Measurements from ENCODE around the gene RAP1GAP. TPM values are rescaled to one million over a fixed set of nuclear protein-coding genes. Genes with fewer than 3 reads are reported as not detected.

RAP1GAP gene
- polyA plus RNA-seq, 3 donors, result 0.04 TPM; not detected in 2

DNA sequence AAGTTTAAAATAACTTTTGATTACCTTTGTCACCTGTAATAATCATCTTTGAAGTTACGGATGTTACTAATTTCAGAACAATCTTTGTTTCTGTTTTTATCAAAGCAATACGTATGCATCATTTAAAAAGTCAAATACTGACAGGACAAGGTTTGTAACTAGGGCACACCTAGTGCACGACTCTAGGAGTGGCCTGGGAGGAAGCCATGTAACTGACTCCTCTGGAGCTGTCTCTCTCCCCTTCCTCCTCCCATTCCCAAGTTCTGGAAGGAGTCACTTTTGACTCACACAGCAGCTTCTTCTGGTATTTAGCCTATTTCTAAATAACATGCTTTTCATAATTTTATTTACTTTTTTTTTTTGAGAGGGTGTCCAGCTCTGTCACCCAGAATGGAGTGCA lies 11.8 kb upstream of the RAP1GAP start:
- intact Hi-C loops (cut with micrococcal nuclease), result no loop called here
- Mint-ChIP-seq H3K4me1 (no peaks in the 10 kb centered on the region), H3K27me3 (ENCODE audit: low read depth in 3 of 3) (peaks cover 0 to 3% (median 1%) of the 10 kb centered on the region in 3 donors), H3K27ac (no peak overlapping the region), H3K9me3 (no peaks in the 10 kb centered on the region), H3K4me3 (no peak overlapping the region), H3K36me3 (peaks cover 81 to 97% of the 10 kb centered on the region in 2 donors)
- Histone ChIP-seq H3K4me3 (replicated peaks in 1 of 3; ENCODE audit: low read depth in 2 of 3, low read length in 3 of 3) (no peak overlapping the region), H3K27ac (ENCODE audit: low read depth in 1 of 2, low read length in 2 of 2) (no peak overlapping the region), H2AFZ (ENCODE audit: insufficient read depth, low read depth, low read length, poor library complexity, severe bottlenecking) (no peak overlapping the region), H3K36me3 (replicated peaks in 1 of 2; ENCODE audit: control insufficient read depth in 1 of 2, insufficient read depth in 2 of 2, low read length in 2 of 2) (peaks cover 57 to 93% of the 10 kb centered on the region in 2 donors), H3K9me3 (replicated peaks in 1 of 2; ENCODE audit: control insufficient read depth in 1 of 2, insufficient read depth in 1 of 2, low read length in 2 of 2) (no peaks in the 10 kb centered on the region), H3K27me3 (ENCODE audit: control insufficient read depth in 2 of 2, insufficient read depth in 2 of 2, low read length in 2 of 2) (no peaks in the 10 kb centered on the region), H3K4me1 (ENCODE audit: control insufficient read depth in 1 of 2, insufficient read depth in 2 of 2, low read length in 2 of 2) (no peaks in the 10 kb centered on the region), H4K20me1 (ENCODE audit: insufficient read depth, low read length) (peaks cover 4% of the 10 kb centered on the region), H3K4me2 (replicated peaks; ENCODE audit: extremely low read depth, low read length, poor library complexity, severe bottlenecking) (no peak overlapping the region), H3K9ac (ENCODE audit: insufficient read depth, low read length, poor library complexity, severe bottlenecking) (no peak overlapping the region), H3K79me2 (ENCODE audit: insufficient read depth, low read length) (no peaks in the 10 kb centered on the region)
- WGBS (ENCODE audit: insufficient coverage), result 79% methylated on average over 2 of the region's 3 CpGs
- TF ChIP-seq, protein P1, sequence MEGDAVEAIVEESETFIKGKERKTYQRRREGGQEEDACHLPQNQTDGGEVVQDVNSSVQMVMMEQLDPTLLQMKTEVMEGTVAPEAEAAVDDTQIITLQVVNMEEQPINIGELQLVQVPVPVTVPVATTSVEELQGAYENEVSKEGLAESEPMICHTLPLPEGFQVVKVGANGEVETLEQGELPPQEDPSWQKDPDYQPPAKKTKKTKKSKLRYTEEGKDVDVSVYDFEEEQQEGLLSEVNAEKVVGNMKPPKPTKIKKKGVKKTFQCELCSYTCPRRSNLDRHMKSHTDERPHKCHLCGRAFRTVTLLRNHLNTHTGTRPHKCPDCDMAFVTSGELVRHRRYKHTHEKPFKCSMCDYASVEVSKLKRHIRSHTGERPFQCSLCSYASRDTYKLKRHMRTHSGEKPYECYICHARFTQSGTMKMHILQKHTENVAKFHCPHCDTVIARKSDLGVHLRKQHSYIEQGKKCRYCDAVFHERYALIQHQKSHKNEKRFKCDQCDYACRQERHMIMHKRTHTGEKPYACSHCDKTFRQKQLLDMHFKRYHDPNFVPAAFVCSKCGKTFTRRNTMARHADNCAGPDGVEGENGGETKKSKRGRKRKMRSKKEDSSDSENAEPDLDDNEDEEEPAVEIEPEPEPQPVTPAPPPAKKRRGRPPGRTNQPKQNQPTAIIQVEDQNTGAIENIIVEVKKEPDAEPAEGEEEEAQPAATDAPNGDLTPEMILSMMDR (IDR thresholded peaks at IDR 0.05), result no peak
- no peak for DNase-seq

DNA sequence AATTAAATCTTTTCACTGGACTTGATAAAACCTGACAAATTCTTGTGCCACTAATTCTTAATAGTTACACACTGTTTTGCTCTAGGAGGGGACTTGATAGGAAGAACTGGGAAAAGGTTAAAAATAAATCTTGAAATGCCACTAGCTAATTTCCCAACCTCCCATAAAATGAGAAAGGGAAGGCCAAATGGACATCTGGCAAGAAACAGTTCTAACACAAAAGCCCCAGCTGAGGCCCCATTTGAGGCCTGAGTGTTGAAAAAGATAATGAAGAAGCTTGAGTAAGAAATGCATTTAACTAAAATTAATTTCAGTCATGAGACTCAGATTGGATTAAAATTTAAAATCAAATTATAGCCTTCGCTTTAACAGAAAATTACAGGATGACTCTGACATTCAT lies 11.2 kb upstream of the RAP1GAP start:
- H4K20me1 ChIP-seq (ENCODE audit: insufficient read depth, low read length), result peaks cover 4% of the 10 kb centered on the region
- no peaks in the 10 kb centered on the region for H3K27me3 ChIP-seq (ENCODE audit: control insufficient read depth in 2 of 2, insufficient read depth in 2 of 2, low read length in 2 of 2)
- H3K4me3 Mint-ChIP-seq, result no peak overlapping the region
- peaks cover 0 to 3% (median 0%) of the 10 kb centered on the region in 3 donors for H3K27me3 Mint-ChIP-seq (ENCODE audit: low read depth in 3 of 3)
- H3K9me3 Mint-ChIP-seq, result no peaks in the 10 kb centered on the region
- TF ChIP-seq, protein P1 (IDR thresholded peaks at IDR 0.05), result no peak
- no peak overlapping the region for H3K4me3 ChIP-seq (replicated peaks in 1 of 3; ENCODE audit: low read depth in 2 of 3, low read length in 3 of 3)
- H3K79me2 ChIP-seq (ENCODE audit: insufficient read depth, low read length), result no peaks in the 10 kb centered on the region
- H3K4me1 ChIP-seq (ENCODE audit: control insufficient read depth in 1 of 2, insufficient read depth in 2 of 2, low read length in 2 of 2), result no peaks in the 10 kb centered on the region
- WGBS (ENCODE audit: insufficient coverage), result no CpG with 5 or more reads among the region's 1 CpG
- H3K9ac ChIP-seq (ENCODE audit: insufficient read depth, low read length, poor library complexity, severe bottlenecking), result no peak overlapping the region
- no peak overlapping the region for H2AFZ ChIP-seq (ENCODE audit: insufficient read depth, low read depth, low read length, poor library complexity, severe bottlenecking)
- H3K4me2 ChIP-seq (replicated peaks; ENCODE audit: extremely low read depth, low read length, poor library complexity, severe bottlenecking), result no peak overlapping the region
- H3K4me1 Mint-ChIP-seq, result no peaks in the 10 kb centered on the region
- no peak overlapping the region for H3K27ac Mint-ChIP-seq
- DNase-seq, result no peak
- H3K9me3 ChIP-seq (replicated peaks in 1 of 2; ENCODE audit: control insufficient read depth in 1 of 2, insufficient read depth in 1 of 2, low read length in 2 of 2), result no peaks in the 10 kb centered on the region
- H3K36me3 Mint-ChIP-seq, result peaks cover 77 to 93% of the 10 kb centered on the region in 2 donors
- intact Hi-C loops (cut with micrococcal nuclease), result no loop called here
- no peak overlapping the region for H3K27ac ChIP-seq (ENCODE audit: low read depth in 1 of 2, low read length in 2 of 2)
- H3K36me3 ChIP-seq (replicated peaks in 1 of 2; ENCODE audit: control insufficient read depth in 1 of 2, insufficient read depth in 2 of 2, low read length in 2 of 2), result peaks cover 57 to 91% of the 10 kb centered on the region in 2 donors
